IPS-20b (cell line): ENCODE measurements around the gene PKD2.

Experiments
- H3K27ac ChIP-seq: one replicate; pipeline ENCODE4 v1.5.1; 2013; ENCODE audit warnings: low read length
- H3K27me3 ChIP-seq: 2 replicates; pipeline ENCODE4 v1.6.1; 2013; ENCODE audit warnings: mild to moderate bottlenecking, low read length, inconsistent platforms; ENCODE audit not compliant: insufficient read depth
- H3K36me3 ChIP-seq: 2 replicates; pipeline ENCODE4 v1.6.1; 2013; ENCODE audit warnings: low read depth, mild to moderate bottlenecking, inconsistent platforms, low read length, moderate library complexity; ENCODE audit not compliant: insufficient read depth
- H3K4me1 ChIP-seq: 2 replicates; pipeline ENCODE4 v1.6.1; 2013; ENCODE audit warnings: mild to moderate bottlenecking, control low read depth, inconsistent platforms, low read length, moderate library complexity; ENCODE audit not compliant: insufficient read depth
- H3K4me3 ChIP-seq: 2 replicates; pipeline ENCODE4 v1.5.1; 2013; ENCODE audit warnings: mild to moderate bottlenecking, low read length, inconsistent platforms
- H3K9ac ChIP-seq: 2 replicates; pipeline ENCODE4 v1.6.1; 2013; ENCODE audit warnings: low read depth, mild to moderate bottlenecking, inconsistent platforms, low read length, moderate library complexity
- H3K9me3 ChIP-seq: 2 replicates; pipeline ENCODE4 v1.6.1; 2013; ENCODE audit warnings: mild to moderate bottlenecking, low read depth, low read length, inconsistent platforms; ENCODE audit not compliant: insufficient read depth

The PKD2 gene

DNA sequence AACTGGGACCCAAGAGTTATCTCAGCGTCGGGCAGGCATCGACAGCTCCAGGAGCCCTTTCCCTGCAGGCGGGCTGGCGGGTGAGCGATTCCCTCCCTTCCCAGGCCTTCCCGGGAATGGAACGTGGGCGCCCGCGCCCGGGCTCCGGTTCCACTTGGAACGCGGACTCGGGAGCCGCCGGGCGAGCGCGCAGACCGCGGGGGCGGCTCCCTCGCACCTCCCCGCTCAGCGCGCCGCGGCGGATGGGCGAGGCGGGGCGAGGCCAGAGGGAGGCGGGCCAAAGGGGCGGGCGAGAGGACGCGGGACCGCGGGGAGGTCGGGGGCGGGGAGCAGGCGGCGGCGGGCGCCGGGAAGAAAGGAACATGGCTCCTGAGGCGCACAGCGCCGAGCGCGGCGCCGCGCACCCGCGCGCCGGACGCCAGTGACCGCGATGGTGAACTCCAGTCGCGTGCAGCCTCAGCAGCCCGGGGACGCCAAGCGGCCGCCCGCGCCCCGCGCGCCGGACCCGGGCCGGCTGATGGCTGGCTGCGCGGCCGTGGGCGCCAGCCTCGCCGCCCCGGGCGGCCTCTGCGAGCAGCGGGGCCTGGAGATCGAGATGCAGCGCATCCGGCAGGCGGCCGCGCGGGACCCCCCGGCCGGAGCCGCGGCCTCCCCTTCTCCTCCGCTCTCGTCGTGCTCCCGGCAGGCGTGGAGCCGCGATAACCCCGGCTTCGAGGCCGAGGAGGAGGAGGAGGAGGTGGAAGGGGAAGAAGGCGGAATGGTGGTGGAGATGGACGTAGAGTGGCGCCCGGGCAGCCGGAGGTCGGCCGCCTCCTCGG lies at the start of gene PKD2:
Gene PKD2, plus strand, starts transcription at position 332 of the 818 bp plus-strand sequence. Its CDS starts 99 bp downstream, at position 431.
- Histone ChIP-seq H3K27me3 (peaks cover 24% of the 10 kb centered on the region), H3K4me1 (peaks cover 20% of the 10 kb centered on the region), H3K27ac (no peak within 1 kb of the TSS), H3K9ac (peak within 1 kb of the TSS; percentile 84; the same call in 1 of the 2 replicates), H3K9me3 (no peaks in the 10 kb centered on the region), H3K36me3 (no peaks in the 10 kb centered on the region), H3K4me3 (peak within 1 kb of the TSS; percentile 93)

DNA sequence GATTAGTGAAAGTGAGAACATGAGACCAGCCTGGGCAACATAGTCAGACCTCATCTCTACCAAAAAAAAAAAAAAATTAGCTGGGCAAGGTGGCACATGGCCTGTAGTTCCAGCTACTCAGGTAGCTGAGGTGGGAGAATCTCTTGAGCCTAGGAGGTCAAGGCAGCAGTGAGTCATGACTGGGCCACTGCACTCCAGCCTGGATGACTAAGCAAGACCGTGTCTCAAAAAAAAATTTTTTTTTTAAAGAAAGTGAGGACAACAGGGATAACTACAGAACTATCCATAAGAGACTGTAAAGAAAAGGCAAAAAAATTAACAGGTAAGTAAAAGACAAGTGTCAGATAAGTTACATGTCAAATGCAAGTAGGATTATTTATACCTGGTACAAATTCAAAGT lies 45.4 kb upstream of the PKD2 start:
- Histone ChIP-seq H3K9me3 (no peaks in the 10 kb centered on the region), H3K27me3 (no peaks in the 10 kb centered on the region), H3K27ac (no peak overlapping the region), H3K9ac (no peak overlapping the region), H3K4me1 (no peaks in the 10 kb centered on the region), H3K4me3 (no peak overlapping the region), H3K36me3 (no peaks in the 10 kb centered on the region)

DNA sequence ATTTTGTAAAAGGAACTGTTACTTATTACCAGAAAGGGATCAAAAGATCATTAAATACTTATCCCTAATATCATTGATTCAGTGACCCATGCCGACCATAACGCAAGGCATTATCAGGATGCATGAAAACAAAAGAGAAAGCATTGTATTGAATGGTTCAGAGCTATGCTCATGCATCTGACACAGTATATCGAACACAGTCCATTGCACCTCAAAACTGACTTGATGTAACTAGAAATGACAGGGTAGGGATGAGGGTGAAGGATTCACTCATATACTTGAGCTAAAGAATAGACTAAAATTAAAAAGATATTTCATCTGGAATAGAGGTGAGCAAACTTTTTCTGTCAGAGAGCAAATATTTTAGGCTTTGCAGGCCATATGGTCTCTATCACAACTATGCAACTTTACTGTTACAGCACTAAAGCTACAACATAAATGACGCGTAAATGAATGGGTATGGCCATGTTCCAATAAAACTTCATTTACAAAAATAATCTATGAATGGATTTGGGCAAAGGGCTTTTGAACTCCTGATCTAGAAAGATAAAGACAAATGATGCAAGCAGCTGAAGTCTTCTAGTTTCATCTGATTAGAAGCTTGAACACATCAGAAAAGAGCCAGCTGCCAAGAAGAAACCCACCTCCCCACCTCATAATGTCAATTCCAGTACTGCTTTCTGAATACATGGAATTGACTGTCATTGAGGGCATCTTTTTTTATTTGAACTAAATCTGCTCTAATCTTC lies 44.9 kb upstream of the PKD2 start:
- Histone ChIP-seq H3K9ac (no peak overlapping the region), H3K27me3 (no peaks in the 10 kb centered on the region), H3K4me3 (no peak overlapping the region), H3K27ac (no peak overlapping the region), H3K4me1 (no peaks in the 10 kb centered on the region), H3K9me3 (no peaks in the 10 kb centered on the region), H3K36me3 (no peaks in the 10 kb centered on the region)

DNA sequence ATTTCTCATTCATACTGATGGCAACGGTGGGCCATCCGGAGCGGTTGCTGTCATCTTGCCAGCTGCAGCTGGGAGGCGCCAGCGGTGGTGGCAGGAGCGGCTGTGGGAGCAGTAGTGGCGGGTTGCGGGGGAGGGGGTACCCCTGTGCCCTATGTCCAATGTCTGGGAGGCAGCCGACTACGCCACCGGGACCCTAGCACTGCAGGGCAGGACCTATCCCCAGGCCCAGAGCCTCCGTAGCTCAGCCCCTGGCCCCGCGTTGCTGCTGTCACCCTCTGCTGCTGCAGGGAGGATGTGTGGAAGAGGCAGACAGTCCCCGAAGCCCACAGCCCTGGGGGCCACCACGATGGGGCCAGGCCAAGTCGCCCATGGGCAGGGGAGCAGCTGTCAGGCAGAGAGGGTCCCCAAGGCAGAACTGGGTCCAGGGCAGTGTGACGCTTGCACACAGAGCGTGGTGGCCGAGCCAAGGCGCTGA lies 41.9 kb upstream of the PKD2 start:
- Histone ChIP-seq H3K27ac (no peak overlapping the region), H3K27me3 (no peaks in the 10 kb centered on the region), H3K4me3 (no peak overlapping the region), H3K9ac (no peak overlapping the region), H3K4me1 (no peaks in the 10 kb centered on the region), H3K36me3 (no peaks in the 10 kb centered on the region), H3K9me3 (no peaks in the 10 kb centered on the region)

DNA sequence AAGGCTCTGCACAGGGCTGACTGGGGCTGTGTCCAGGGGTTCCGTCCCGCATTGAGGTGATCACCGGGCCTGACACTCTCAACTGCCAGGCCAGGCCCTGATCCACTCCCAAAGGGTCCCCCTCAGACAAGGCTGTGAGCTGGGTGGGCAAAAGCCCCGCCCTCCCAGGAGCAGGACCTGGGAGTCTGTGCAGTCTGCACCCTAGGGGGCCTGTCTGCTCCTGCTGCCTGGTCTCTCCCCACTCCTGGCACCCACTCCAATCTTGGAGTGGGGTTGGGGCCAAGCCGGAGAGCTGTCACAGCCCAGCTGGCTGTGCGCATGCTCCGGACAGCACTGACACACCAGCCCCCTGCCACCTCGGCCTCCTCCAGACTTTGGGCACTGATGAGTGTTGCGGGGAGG lies 41.3 kb upstream of the PKD2 start:
- Histone ChIP-seq H3K4me3 (no peak overlapping the region), H3K4me1 (no peaks in the 10 kb centered on the region), H3K36me3 (no peaks in the 10 kb centered on the region), H3K9me3 (no peaks in the 10 kb centered on the region), H3K27ac (no peak overlapping the region), H3K27me3 (no peaks in the 10 kb centered on the region), H3K9ac (no peak overlapping the region)

DNA sequence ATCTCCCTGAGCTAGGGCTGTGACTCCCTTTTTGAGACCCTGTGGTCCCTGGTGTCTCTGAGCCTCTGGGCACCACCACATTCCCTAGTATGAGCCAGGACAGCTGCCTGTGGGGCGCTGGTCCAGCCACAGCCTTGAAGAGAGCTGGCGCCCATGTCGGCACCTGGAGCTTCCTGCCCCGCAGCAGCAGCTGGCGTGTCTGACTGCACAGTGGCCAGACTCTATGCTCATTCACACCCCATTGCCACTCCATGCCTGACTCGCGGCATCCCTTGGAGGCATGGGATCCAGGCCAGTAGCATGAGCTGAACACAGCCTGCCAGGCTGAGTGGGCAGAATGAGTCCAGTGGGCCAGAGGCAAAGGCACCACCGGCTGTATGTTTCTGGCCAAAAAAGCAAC lies 40.2 kb upstream of the PKD2 start:
- Histone ChIP-seq H3K9ac (no peak overlapping the region), H3K27ac (no peak overlapping the region), H3K27me3 (no peaks in the 10 kb centered on the region), H3K9me3 (no peaks in the 10 kb centered on the region), H3K4me3 (no peak overlapping the region), H3K4me1 (no peaks in the 10 kb centered on the region), H3K36me3 (no peaks in the 10 kb centered on the region)

DNA sequence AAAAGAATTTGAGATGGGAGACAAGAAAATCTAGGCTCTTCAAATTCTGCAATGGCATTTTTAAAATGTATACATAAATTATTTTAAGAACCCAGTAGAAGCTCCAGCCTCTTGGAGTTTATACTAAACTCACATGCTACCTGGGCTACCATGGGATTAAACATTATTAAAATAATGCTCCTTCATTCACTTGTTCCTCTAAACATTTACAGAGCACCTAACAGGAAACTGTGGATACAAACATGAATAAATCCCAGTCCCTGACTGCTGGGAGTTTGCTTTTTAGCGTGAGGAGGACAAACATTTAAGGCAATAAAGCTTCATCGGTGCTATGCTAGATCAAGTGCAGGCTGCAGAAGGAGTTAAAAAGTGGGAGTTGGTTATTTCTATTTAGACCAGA lies 37.3 kb upstream of the PKD2 start:
- Histone ChIP-seq H3K36me3 (no peaks in the 10 kb centered on the region), H3K9me3 (no peaks in the 10 kb centered on the region), H3K4me1 (peaks cover 18% of the 10 kb centered on the region), H3K27ac (no peak overlapping the region), H3K27me3 (no peaks in the 10 kb centered on the region), H3K9ac (no peak overlapping the region), H3K4me3 (no peak overlapping the region)

DNA sequence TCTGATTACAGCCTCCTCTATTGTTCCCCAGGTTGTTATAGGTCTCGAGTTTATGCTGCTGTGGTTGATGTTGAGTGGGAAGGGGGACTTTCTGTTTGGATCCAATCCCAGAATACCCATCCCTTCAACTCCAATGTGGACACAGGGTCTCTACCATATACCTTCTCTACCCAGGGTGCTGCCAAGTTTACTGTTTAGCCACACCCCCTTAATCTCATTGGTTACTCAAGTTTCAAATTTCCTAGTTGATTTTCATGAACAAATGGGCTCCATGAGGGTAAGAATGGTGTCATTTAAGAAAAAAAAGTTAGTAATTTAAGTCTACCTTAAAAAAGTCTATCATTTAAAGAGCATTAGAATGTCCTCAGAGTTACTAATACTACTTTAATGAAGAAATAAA lies 35.6 kb upstream of the PKD2 start:
- Histone ChIP-seq H3K9ac (no peak overlapping the region), H3K4me1 (peaks cover 21% of the 10 kb centered on the region), H3K36me3 (no peaks in the 10 kb centered on the region), H3K9me3 (no peaks in the 10 kb centered on the region), H3K27me3 (no peaks in the 10 kb centered on the region), H3K27ac (no peak overlapping the region), H3K4me3 (no peak overlapping the region)

DNA sequence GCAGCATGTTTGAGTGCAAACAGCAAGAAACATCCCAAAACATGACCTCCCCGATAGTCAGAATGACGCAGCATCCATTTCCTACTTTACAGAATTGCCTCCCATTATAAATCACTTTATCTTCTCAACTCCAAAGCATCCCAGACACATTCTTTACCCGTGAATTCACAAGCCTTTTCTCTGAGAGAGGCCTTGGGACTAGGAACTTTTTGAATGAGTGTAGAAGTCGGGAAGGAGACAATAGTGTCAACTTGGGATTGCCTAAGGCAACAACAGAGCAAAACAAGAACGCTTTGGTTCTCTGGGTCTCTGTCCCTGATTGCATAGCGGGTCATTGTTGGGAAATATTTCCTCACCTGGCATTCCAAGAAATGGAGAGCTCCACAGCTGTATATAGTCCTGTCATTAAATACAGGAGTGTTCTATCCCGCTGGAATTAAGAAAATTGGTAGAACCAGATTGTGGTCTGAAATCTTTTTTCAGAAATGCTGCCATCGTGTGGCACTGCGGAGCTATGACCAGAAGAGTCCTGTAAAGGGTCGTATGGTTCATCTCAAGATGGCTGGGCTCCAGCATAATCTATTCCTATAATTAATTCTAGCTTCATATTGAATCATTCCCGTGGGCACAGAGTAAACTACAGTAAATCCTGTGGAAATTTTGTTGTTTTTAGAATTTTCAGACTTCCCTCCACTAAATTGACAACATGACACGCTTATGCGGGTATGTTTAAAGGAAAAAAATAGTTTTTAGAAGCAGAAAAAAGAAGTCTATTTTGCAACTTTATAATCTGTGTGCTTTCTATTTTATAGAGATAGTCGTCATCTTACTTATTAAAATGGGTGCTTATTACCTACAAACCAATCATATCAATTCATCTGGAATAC lies 33.9 kb upstream of the PKD2 start:
- Histone ChIP-seq H3K4me3 (peak overlapping the region; percentile 53), H3K27me3 (no peaks in the 10 kb centered on the region), H3K36me3 (no peaks in the 10 kb centered on the region), H3K27ac (no peak overlapping the region), H3K9me3 (no peaks in the 10 kb centered on the region), H3K4me1 (peaks cover 21% of the 10 kb centered on the region), H3K9ac (peak overlapping the region; percentile 41; the same call in 1 of the 2 replicates)

DNA sequence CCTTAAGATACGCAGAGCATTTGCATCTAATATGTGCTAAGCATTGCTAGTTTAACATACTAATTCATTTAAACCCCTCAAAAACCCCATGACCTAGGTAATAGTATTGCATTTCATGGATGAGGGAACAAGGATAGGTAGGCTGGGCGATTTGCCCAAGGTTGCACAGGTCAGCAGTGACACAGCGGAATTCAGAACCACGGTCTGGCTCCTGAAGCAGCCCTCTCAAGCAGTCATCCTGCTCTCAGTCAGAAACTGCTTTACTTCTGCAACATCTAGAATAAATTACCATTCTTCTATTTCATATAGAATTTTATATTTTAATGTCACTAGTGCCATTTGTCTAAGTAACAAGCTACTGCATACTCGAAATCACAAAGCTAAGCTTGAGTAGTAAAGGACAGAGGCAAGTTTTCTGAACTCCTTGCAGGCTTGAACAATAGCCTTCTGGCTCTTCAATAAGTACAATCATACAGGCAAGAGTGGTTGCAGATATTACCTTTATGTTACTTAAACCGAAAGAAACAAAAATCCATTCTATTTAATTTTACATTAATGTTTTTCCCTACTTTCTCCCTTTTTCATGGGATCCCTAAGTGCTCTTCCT lies 32.5 kb upstream of the PKD2 start:
- H3K4me3 ChIP-seq = no peak overlapping the region
- H3K27me3 ChIP-seq = no peaks in the 10 kb centered on the region
- peak overlapping the region; percentile 24; the same call in 1 of the 2 replicates for H3K9ac ChIP-seq
- no peaks in the 10 kb centered on the region for H3K36me3 ChIP-seq
- H3K4me1 ChIP-seq = peaks cover 21% of the 10 kb centered on the region
- H3K27ac ChIP-seq = no peak overlapping the region
- H3K9me3 ChIP-seq = no peaks in the 10 kb centered on the region

DNA sequence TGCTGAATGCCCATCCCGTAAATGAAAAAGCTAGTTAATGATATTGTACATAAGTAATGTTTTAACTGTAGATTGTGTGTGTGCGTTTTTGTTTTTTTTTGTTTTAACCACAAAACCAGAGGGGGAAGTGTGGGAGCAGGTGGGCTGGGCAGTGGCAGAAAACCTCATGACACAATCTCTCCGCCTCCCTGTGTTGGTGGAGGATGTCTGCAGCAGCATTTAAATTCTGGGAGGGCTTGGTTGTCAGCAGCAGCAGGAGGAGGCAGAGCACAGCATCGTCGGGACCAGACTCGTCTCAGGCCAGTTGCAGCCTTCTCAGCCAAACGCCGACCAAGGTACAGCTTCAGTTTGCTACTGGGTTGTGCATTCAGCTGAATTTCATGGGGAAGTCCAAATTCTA lies 32.0 kb upstream of the PKD2 start, which contains the start of gene SPP1:
Gene SPP1, plus strand, starts transcription at position 249 of the 400 bp plus-strand sequence. CDS start 1,182 bp downstream, outside the sequence.
- no peaks in the 10 kb centered on the region for H3K9me3 ChIP-seq
- H3K4me3 ChIP-seq = peak within 1 kb of the TSS; percentile 10; the same call in 1 of the 2 replicates
- peaks cover 21% of the 10 kb centered on the region for H3K4me1 ChIP-seq
- no peaks in the 10 kb centered on the region for H3K27me3 ChIP-seq
- H3K9ac ChIP-seq = peak within 1 kb of the TSS; percentile 24; the same call in 1 of the 2 replicates
- no peaks in the 10 kb centered on the region for H3K36me3 ChIP-seq
- H3K27ac ChIP-seq = no peak within 1 kb of the TSS
